ENCODE measurements around the gene TCHP. TPM values are rescaled to one million over a fixed set of nuclear protein-coding genes. Genes with fewer than 3 reads are reported as not detected.

TCHP gene
- polyA plus RNA-seq, 1 donor from 2014 or later = 12.8 TPM

GRCh38 chr12:109914461-109914860, 14.4 kb downstream of the TCHP start:
- no peaks in the 10 kb centered on the region for H3K79me2 ChIP-seq (replicated peaks; ENCODE audit: insufficient read depth, low read length)
- TF ChIP-seq REST (IDR thresholded peaks at IDR 0.05; ENCODE audit: borderline replicate concordance) (no peak), TAF1 (IDR thresholded peaks at IDR 0.05; ENCODE audit: low read depth) (no peak), EZH2 (IDR thresholded peaks at IDR 0.05; ENCODE audit: borderline replicate concordance, insufficient read depth, low read length, poor library complexity, severe bottlenecking) (no peak)
- no peak overlapping the region for H2AFZ ChIP-seq (ENCODE audit: low read depth, low read length)
- no peak overlapping the region for H3K4me3 ChIP-seq (ENCODE audit: low read length)
- H3K4me2 ChIP-seq (ENCODE audit: low read length) = no peak overlapping the region
- H4K20me1 ChIP-seq (ENCODE audit: insufficient read depth) = no peaks in the 10 kb centered on the region
- no peak overlapping the region for H3K9ac ChIP-seq (ENCODE audit: low read length)
- H3K27ac ChIP-seq (ENCODE audit: low read length) = no peak overlapping the region
- no peaks in the 10 kb centered on the region for H3K9me3 ChIP-seq (ENCODE audit: low read length)
- H3K27me3 ChIP-seq (ENCODE audit: insufficient read depth, low read depth, low read length) = no peaks in the 10 kb centered on the region
- no peaks in the 10 kb centered on the region for H3K9me2 ChIP-seq (ENCODE audit: insufficient read depth, low read length)
- H3F3A ChIP-seq (ENCODE audit: insufficient read depth, low read length, poor library complexity, severe bottlenecking) = no peaks in the 10 kb centered on the region
- peaks cover 5% of the 10 kb centered on the region for H3K36me3 ChIP-seq (ENCODE audit: insufficient read depth, low read length)

- H3K36me3 ChIP-seq (ENCODE audit: insufficient read depth, low read length) = peaks cover 5% of the 10 kb centered on the region
- no peaks in the 10 kb centered on the region for H3F3A ChIP-seq (ENCODE audit: insufficient read depth, low read length, poor library complexity, severe bottlenecking)
- H3K9me2 ChIP-seq (ENCODE audit: insufficient read depth, low read length) = no peaks in the 10 kb centered on the region
- no peak for TF ChIP-seq TAF1 (IDR thresholded peaks at IDR 0.05; ENCODE audit: low read depth)
- no peak for TF ChIP-seq MXI1 (conservative IDR thresholded peaks at IDR 0.05; ENCODE audit: poor library complexity, severe bottlenecking)
- TF ChIP-seq EZH2 (IDR thresholded peaks at IDR 0.05; ENCODE audit: borderline replicate concordance, insufficient read depth, low read length, poor library complexity, severe bottlenecking) = no peak
- no peak for TF ChIP-seq POLR2AphosphoS5 (IDR thresholded peaks at IDR 0.05)
- TF ChIP-seq CTCF (IDR thresholded peaks at IDR 0.05; ENCODE audit: poor library complexity, severe bottlenecking) = no peak
- TF ChIP-seq REST (IDR thresholded peaks at IDR 0.05; ENCODE audit: borderline replicate concordance) = no peak
- TF ChIP-seq SMC3 (conservative IDR thresholded peaks at IDR 0.05; ENCODE audit: poor library complexity) = no peak
- TF ChIP-seq EP300 (conservative IDR thresholded peaks at IDR 0.05; ENCODE audit: poor library complexity, severe bottlenecking) = no peak
- TF ChIP-seq RAD21 (conservative IDR thresholded peaks at IDR 0.05) = no peak
- H3K4me3 ChIP-seq (ENCODE audit: low read length) = no peak overlapping the region
- H4K20me1 ChIP-seq (ENCODE audit: insufficient read depth) = no peaks in the 10 kb centered on the region
- no peaks in the 10 kb centered on the region for H3K79me2 ChIP-seq (replicated peaks; ENCODE audit: insufficient read depth, low read length)
- H2AFZ ChIP-seq (ENCODE audit: low read depth, low read length) = no peak overlapping the region
- H3K9ac ChIP-seq (ENCODE audit: low read length) = no peak overlapping the region
- no peaks in the 10 kb centered on the region for H3K9me3 ChIP-seq (ENCODE audit: low read length)
- H3K27ac ChIP-seq (ENCODE audit: low read length) = no peak overlapping the region
- H3K27me3 ChIP-seq (ENCODE audit: insufficient read depth, low read depth, low read length) = no peaks in the 10 kb centered on the region
- H3K4me2 ChIP-seq (ENCODE audit: low read length) = no peak overlapping the region
Observed at GRCh38 chr12:109915171-109916040, 15.3 kb downstream of the TCHP start.
